Measurements from ENCODE around the gene FGD3. TPM values are rescaled to one million over a fixed set of nuclear protein-coding genes. Genes with fewer than 3 reads are reported as not detected.
A peak's percentile ranks its signal among the peaks of the same experiment; 100 is the strongest.

Gene FGD3
- total and polyA plus RNA-seq, 2 experiments from 2014 or later: not detected

- WGBS, 2 experiments (ENCODE audit: low coverage in 1 of 2, low lambda C conversion rate in 2 of 2, missing lambda C conversion rate in 2 of 2): 58 to 68% methylated on average over 2 of the region's 2 CpGs
- Histone ChIP-seq H3K79me2 (ENCODE audit: insufficient read depth) (no peaks in the 10 kb centered on the region), H4K20me1 (ENCODE audit: insufficient read depth) (no peaks in the 10 kb centered on the region), H3K4me3 (no peak overlapping the region), H3K9ac (no peak overlapping the region), H3F3A (ENCODE audit: insufficient read depth) (no peaks in the 10 kb centered on the region), H3K9me2 (ENCODE audit: insufficient read depth) (no peaks in the 10 kb centered on the region), H3K27me3 (replicated peaks; ENCODE audit: insufficient read depth) (peaks cover 32% of the 10 kb centered on the region), H3K4me1 (ENCODE audit: insufficient read depth) (no peaks in the 10 kb centered on the region), H3K36me3 (ENCODE audit: low read depth) (no peaks in the 10 kb centered on the region), H3K27ac (no peak overlapping the region), H3K4me2 (ENCODE audit: unreplicated experiment) (no peak overlapping the region), H3K9me3 (ENCODE audit: low read depth) (no peaks in the 10 kb centered on the region), H2AFZ (no peak overlapping the region)
- no peak for DNase-seq
- in situ Hi-C loops (cut with MboI): no loop called here
- no peak for TF ChIP-seq EZH2phosphoT487 (IDR thresholded peaks at IDR 0.05; ENCODE audit: insufficient read depth, low read depth)
- TF ChIP-seq EZH2 (IDR thresholded peaks at IDR 0.05; ENCODE audit: insufficient read depth, poor library complexity, severe bottlenecking): no peak
These were observed 53.7 kb downstream of the FGD3 start for GRCh38 chr9:93001031-93001430.

DNA sequence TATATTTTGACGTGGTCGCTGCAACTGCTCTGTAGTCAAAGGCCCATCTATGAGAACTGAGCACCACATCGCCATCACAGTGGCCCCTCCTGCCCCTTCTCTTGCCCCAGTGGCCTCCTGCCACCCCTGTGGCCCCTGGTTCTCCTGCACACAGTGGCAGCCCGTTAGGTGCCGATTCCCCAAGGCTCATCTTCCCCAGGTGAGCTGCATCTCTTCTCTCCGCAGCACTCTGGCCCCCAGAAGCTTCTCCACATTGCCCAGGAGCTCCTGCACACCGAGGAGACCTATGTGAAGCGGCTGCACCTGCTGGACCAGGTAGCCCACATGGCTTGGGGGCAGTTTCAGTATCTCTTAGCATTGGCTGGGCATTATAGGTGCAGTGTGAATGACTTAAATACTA lies 55.4 kb downstream of the FGD3 start:
- in situ Hi-C loops (cut with MboI): no loop called here
- Histone ChIP-seq H3K4me2 (ENCODE audit: unreplicated experiment) (no peak overlapping the region), H3K4me1 (ENCODE audit: insufficient read depth) (no peaks in the 10 kb centered on the region), H3K79me2 (ENCODE audit: insufficient read depth) (no peaks in the 10 kb centered on the region), H3K9me3 (ENCODE audit: low read depth) (no peaks in the 10 kb centered on the region), H2AFZ (no peak overlapping the region), H3K9ac (no peak overlapping the region), H3F3A (ENCODE audit: insufficient read depth) (no peaks in the 10 kb centered on the region), H3K9me2 (ENCODE audit: insufficient read depth) (no peaks in the 10 kb centered on the region), H3K27me3 (replicated peaks; ENCODE audit: insufficient read depth) (peaks cover 32% of the 10 kb centered on the region), H3K4me3 (no peak overlapping the region), H3K27ac (no peak overlapping the region), H4K20me1 (ENCODE audit: insufficient read depth) (no peaks in the 10 kb centered on the region), H3K36me3 (ENCODE audit: low read depth) (no peaks in the 10 kb centered on the region)
- no peak for TF ChIP-seq EZH2 (IDR thresholded peaks at IDR 0.05; ENCODE audit: insufficient read depth, poor library complexity, severe bottlenecking)
- TF ChIP-seq EZH2phosphoT487 (IDR thresholded peaks at IDR 0.05; ENCODE audit: insufficient read depth, low read depth): no peak
- WGBS, 2 experiments (ENCODE audit: low coverage in 1 of 2, low lambda C conversion rate in 2 of 2, missing lambda C conversion rate in 2 of 2): 45 to 46% methylated on average over 8 of the region's 8 CpGs
- DNase-seq: no peak

DNA sequence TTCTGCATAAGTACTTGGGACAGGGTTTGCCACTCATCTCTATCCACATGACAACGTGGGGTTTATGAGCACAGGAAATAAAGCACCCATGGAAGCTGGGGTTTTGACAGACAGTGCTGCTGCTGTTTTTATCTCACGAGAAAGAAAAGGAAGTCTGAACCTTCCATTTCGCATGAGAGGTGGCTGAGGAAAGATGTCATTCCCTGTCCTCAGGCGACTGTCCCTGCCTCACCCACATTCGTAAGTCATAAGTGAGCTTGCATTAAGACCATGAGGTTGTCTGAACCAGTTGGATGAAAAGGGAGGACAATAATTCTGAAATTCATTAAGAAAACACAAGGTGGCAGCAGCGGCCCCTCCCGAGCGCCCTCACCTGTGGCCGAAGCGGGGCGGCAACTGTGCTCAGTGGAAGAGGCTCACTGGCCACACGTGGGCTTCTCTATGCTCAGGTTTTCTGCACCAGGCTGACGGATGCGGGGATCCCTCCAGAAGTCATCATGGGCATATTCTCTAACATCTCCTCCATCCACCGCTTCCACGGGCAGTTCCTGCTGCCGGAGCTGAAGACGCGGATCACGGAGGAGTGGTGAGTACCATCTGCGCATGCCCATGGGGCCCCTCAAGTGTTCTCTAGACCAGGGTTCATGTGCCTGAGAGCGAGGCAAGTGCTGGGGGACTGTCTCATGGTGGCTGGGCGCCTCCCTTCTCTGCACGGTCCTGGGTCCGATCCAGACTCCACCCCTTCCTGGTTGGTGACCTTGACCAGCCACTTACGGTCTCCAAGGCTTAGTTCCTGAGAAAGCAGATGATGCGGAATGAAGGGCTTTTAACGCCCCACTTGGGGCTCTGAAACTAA lies 56.5 kb downstream of the FGD3 start:
- Histone ChIP-seq H3K9me3 (ENCODE audit: low read depth) (no peaks in the 10 kb centered on the region), H2AFZ (peak overlapping the region; percentile 81), H3K9me2 (ENCODE audit: insufficient read depth) (no peaks in the 10 kb centered on the region), H3K4me1 (ENCODE audit: insufficient read depth) (no peaks in the 10 kb centered on the region), H3K4me3 (peak overlapping the region; percentile 63), H4K20me1 (ENCODE audit: insufficient read depth) (no peaks in the 10 kb centered on the region), H3K9ac (no peak overlapping the region), H3K27ac (no peak overlapping the region), H3K27me3 (replicated peaks; ENCODE audit: insufficient read depth) (peaks cover 32% of the 10 kb centered on the region), H3K79me2 (ENCODE audit: insufficient read depth) (no peaks in the 10 kb centered on the region), H3K36me3 (ENCODE audit: low read depth) (no peaks in the 10 kb centered on the region), H3F3A (ENCODE audit: insufficient read depth) (no peaks in the 10 kb centered on the region), H3K4me2 (ENCODE audit: unreplicated experiment) (peak overlapping the region; percentile 76)
- peak; percentile 67 for DNase-seq
- no peak for TF ChIP-seq EZH2 (IDR thresholded peaks at IDR 0.05; ENCODE audit: insufficient read depth, poor library complexity, severe bottlenecking)
- no peak for TF ChIP-seq EZH2phosphoT487 (IDR thresholded peaks at IDR 0.05; ENCODE audit: insufficient read depth, low read depth)
- 10 to 12% methylated on average over 28 of the region's 28 CpGs for WGBS, 2 experiments (ENCODE audit: low coverage in 1 of 2, low lambda C conversion rate in 2 of 2, missing lambda C conversion rate in 2 of 2)
- in situ Hi-C loops (cut with MboI): no loop called here

DNA sequence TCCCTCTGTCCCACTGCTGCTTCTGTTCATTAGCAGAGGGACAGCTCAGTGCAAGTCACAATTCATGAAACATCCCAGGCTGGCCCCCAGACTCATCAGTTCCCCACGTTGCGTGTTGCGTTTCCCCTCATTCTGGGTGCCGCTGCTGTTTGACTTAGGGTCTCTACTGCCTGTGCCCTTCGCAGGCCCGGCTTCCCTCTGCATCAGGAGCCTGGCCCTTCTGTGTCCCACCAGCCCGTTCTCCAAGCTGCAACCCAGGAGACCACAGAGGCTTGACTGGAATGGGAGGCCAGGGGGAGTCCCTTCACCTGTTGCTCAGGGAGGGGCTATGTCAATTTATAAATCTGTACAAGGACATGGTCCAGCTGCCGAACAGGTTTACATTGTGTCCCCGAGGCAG lies 57.2 kb downstream of the FGD3 start:
- H3K36me3 ChIP-seq (ENCODE audit: low read depth): no peaks in the 10 kb centered on the region
- no peaks in the 10 kb centered on the region for H3K9me3 ChIP-seq (ENCODE audit: low read depth)
- WGBS, 2 experiments (ENCODE audit: low coverage in 1 of 2, low lambda C conversion rate in 2 of 2, missing lambda C conversion rate in 2 of 2): 76 to 79% methylated on average over 9 of the region's 9 CpGs
- H3F3A ChIP-seq (ENCODE audit: insufficient read depth): no peaks in the 10 kb centered on the region
- H2AFZ ChIP-seq: no peak overlapping the region
- DNase-seq: no peak
- no peaks in the 10 kb centered on the region for H4K20me1 ChIP-seq (ENCODE audit: insufficient read depth)
- in situ Hi-C loops (cut with MboI): no loop called here
- H3K4me3 ChIP-seq: no peak overlapping the region
- TF ChIP-seq EZH2 (IDR thresholded peaks at IDR 0.05; ENCODE audit: insufficient read depth, poor library complexity, severe bottlenecking) (no peak), EZH2phosphoT487 (IDR thresholded peaks at IDR 0.05; ENCODE audit: insufficient read depth, low read depth) (no peak)
- no peaks in the 10 kb centered on the region for H3K79me2 ChIP-seq (ENCODE audit: insufficient read depth)
- H3K27ac ChIP-seq: no peak overlapping the region
- H3K9me2 ChIP-seq (ENCODE audit: insufficient read depth): no peaks in the 10 kb centered on the region
- no peaks in the 10 kb centered on the region for H3K4me1 ChIP-seq (ENCODE audit: insufficient read depth)
- peaks cover 32% of the 10 kb centered on the region for H3K27me3 ChIP-seq (replicated peaks; ENCODE audit: insufficient read depth)
- no peak overlapping the region for H3K4me2 ChIP-seq (ENCODE audit: unreplicated experiment)
- H3K9ac ChIP-seq: no peak overlapping the region
